ENCODE results near the gene BTD.

- no peak for TF ChIP-seq CTCF (IDR thresholded peaks at IDR 0.05; ENCODE audit: insufficient read depth, low read length)
- TF ChIP-seq REST (IDR thresholded peaks at IDR 0.05; ENCODE audit: insufficient replicate concordance, low read depth), result no peak
Measured at GRCh38 chr3:15653321-15653720, 51.8 kb downstream of the BTD start.

Measured in HL-60 (cell line).